ENCODE measurements around the gene PYURF.
A peak's percentile ranks its signal among the peaks of the same experiment; 100 is the strongest.

The PYURF gene

GRCh38 chr4:88523325-88524129, at the start of gene PYURF:
Gene PYURF (minus strand): TSS chr4:88523776. CDS start chr4:88523700, 76 bp downstream.
- DNase-seq (ENCODE audit: low read depth in 2 of 2): peak; percentile 80 to 84

- DNase-seq (ENCODE audit: low read depth in 2 of 2): no peak
Observed at GRCh38 chr4:88570001-88570400, 46.4 kb upstream of the PYURF start.

GRCh38 chr4:88567591-88567990, 44.0 kb upstream of the PYURF start:
- no peak for DNase-seq (ENCODE audit: low read depth in 2 of 2)

- no peak for DNase-seq (ENCODE audit: low read depth in 2 of 2)
Observed at GRCh38 chr4:88549815-88550214, 26.2 kb upstream of the PYURF start.

GRCh38 chr4:88539322-88540068, 15.9 kb upstream of the PYURF start:
- peak; percentile 57 to 68 for DNase-seq (ENCODE audit: low read depth in 2 of 2)

GRCh38 chr4:88537709-88538108, 14.1 kb upstream of the PYURF start:
- no peak for DNase-seq (ENCODE audit: low read depth in 2 of 2)

GRCh38 chr4:88535090-88535755, 11.6 kb upstream of the PYURF start:
- DNase-seq (ENCODE audit: low read depth in 2 of 2): no peak

- no peak for DNase-seq (ENCODE audit: low read depth in 2 of 2)
Observed at GRCh38 chr4:88533937-88534750, 10.6 kb upstream of the PYURF start.

- no peak for DNase-seq (ENCODE audit: low read depth in 2 of 2)
Observed at GRCh38 chr4:88533088-88533790, 9.7 kb upstream of the PYURF start.

GRCh38 chr4:88531549-88531948, 8.0 kb upstream of the PYURF start:
- DNase-seq (ENCODE audit: low read depth in 2 of 2): no peak

- no peak for DNase-seq (ENCODE audit: low read depth in 2 of 2)
Observed at GRCh38 chr4:88528861-88529260, 5.3 kb upstream of the PYURF start.

GRCh38 chr4:88527787-88528186, 4.2 kb upstream of the PYURF start:
- no peak for DNase-seq (ENCODE audit: low read depth in 2 of 2)

- DNase-seq (ENCODE audit: low read depth in 2 of 2): no peak
Observed at GRCh38 chr4:88526221-88526815, 2.7 kb upstream of the PYURF start.

- DNase-seq (ENCODE audit: low read depth in 2 of 2): no peak
Observed at GRCh38 chr4:88524171-88524570, 595 bp upstream of the PYURF start.

- peak in 1 of 2 donors; percentile 27 for DNase-seq (ENCODE audit: low read depth in 2 of 2)
Observed at GRCh38 chr4:88522702-88523324, 763 bp downstream of the PYURF start.

- no peak for DNase-seq (ENCODE audit: low read depth in 2 of 2)
Observed at GRCh38 chr4:88518911-88519310, 4.7 kb downstream of the PYURF start.

GRCh38 chr4:88517825-88518224, 5.8 kb downstream of the PYURF start:
- no peak for DNase-seq (ENCODE audit: low read depth in 2 of 2)

GRCh38 chr4:88516746-88517145, 6.8 kb downstream of the PYURF start:
- DNase-seq (ENCODE audit: low read depth in 2 of 2): no peak

- no peak for DNase-seq (ENCODE audit: low read depth in 2 of 2)
Observed at GRCh38 chr4:88514557-88515511, 8.7 kb downstream of the PYURF start.

Measured in stimulated activated CD8-positive, alpha-beta memory T cell treated with anti-CD3 and anti-CD28 coated beads, Interleukin-15, amount 100 ng/mL, for 48 hours (primary cell).